DMS 273 (cell line): ENCODE results near the gene MLLT3.

Source experiments
- DNase-seq: peaks from one replicate; lab custom pipeline; 2025; ENCODE audit not compliant: unreplicated experiment; lab: John Stamatoyannopoulos, UW

Gene MLLT3

GRCh38 chr9:20391208-20391607 lies 231.1 kb downstream of the MLLT3 start:
- DNase-seq = no peak

- no peak for DNase-seq
Measured at GRCh38 chr9:20390400-20390799, 231.9 kb downstream of the MLLT3 start.

- DNase-seq = no peak
Measured at GRCh38 chr9:20387062-20387461, 235.2 kb downstream of the MLLT3 start.

- DNase-seq = peak; percentile 24
Measured at GRCh38 chr9:20384642-20385041, 237.7 kb downstream of the MLLT3 start.

GRCh38 chr9:20382460-20383071 lies 239.7 kb downstream of the MLLT3 start:
- DNase-seq = peak; percentile 60

GRCh38 chr9:20380546-20380945 lies 241.8 kb downstream of the MLLT3 start:
- no peak for DNase-seq

- no peak for DNase-seq
Measured at GRCh38 chr9:20379804-20380225, 242.5 kb downstream of the MLLT3 start.

GRCh38 chr9:20378851-20379250 lies 243.4 kb downstream of the MLLT3 start:
- no peak for DNase-seq

GRCh38 chr9:20377790-20378189 lies 244.5 kb downstream of the MLLT3 start:
- no peak for DNase-seq

GRCh38 chr9:20376731-20377375 lies 245.4 kb downstream of the MLLT3 start:
- no peak for DNase-seq

GRCh38 chr9:20376042-20376441 lies 246.3 kb downstream of the MLLT3 start:
- DNase-seq = no peak

- DNase-seq = no peak
Measured at GRCh38 chr9:20373263-20373662, 249.0 kb downstream of the MLLT3 start.

- no peak for DNase-seq
Measured at GRCh38 chr9:20369391-20369790, 252.9 kb downstream of the MLLT3 start.

GRCh38 chr9:20367855-20368254 lies 254.4 kb downstream of the MLLT3 start:
- DNase-seq = no peak

GRCh38 chr9:20364959-20365358 lies 257.3 kb downstream of the MLLT3 start:
- DNase-seq = no peak

GRCh38 chr9:20363233-20363632 lies 259.1 kb downstream of the MLLT3 start:
- DNase-seq = no peak

- DNase-seq = no peak
Measured at GRCh38 chr9:20361656-20362570, 260.4 kb downstream of the MLLT3 start.

GRCh38 chr9:20361229-20361628 lies 261.1 kb downstream of the MLLT3 start:
- DNase-seq = no peak

- no peak for DNase-seq
Measured at GRCh38 chr9:20358207-20358606, 264.1 kb downstream of the MLLT3 start.

- DNase-seq = no peak
Measured at GRCh38 chr9:20357037-20357432, 265.3 kb downstream of the MLLT3 start.

- peak; percentile 87 for DNase-seq
Measured at GRCh38 chr9:20356403-20357036, 265.8 kb downstream of the MLLT3 start.
